GM18505 (cell line): Measurements from ENCODE around the gene FAM180A.

ENCODE experiments used
- ATAC-seq: cut with Tn5 transposase; IDR thresholded peaks from one replicate; pipeline ENCODE4 v1.9.1; 2021; ENCODE audit not compliant: unreplicated experiment
- POLR2A ChIP-seq: IDR thresholded peaks from 4 replicates; pipeline ENCODE4 v1.6.1; 2011; ENCODE audit warnings: borderline replicate concordance; ENCODE audit not compliant: insufficient read depth, insufficient read length; ENCODE audit errors: extremely low read depth

FAM180A gene

DNA sequence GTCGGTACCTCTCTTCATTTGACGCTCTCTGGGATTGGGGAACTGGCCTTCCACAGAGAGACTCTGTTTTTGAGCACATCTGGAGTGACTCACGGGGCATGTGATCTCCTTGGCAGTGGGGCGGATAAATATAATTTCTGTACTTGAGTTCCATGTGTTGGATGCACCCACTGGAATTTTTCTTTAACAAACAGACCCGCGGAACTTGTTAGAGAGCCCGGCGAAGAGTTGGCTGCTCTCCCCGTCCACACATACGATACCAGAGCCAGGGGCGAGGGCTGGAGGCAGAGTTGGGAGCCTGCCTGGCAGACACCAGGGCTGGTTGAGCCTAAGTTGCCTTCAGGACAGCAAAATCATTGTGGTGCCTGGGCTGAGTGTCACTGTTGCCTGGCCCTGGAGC lies at the start of gene FAM180A:
Gene FAM180A, minus strand, starts transcription at position 44 of the 400 bp plus-strand sequence. CDS start 233 bp downstream, outside the sequence.
- no peak for ATAC-seq
- no peak for TF ChIP-seq POLR2A

DNA sequence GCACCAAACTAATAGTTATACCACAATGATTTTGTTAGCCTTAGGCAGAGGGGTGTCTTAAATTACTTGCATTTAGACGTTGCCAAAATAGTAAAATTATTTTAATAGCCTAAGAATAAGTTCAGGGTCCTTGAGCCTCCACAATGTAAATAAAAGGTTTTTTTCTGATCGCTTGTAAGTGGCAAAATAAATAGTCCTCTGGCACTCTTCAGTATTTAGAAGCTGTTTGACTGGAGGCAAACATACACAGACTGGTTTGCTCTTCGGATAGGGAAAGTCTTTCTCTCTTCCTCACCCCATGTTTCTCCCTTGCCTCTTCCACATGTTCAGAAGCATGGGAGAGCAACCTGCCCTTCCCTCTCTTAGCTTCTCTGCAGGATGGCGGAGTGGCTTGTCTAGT lies 49.5 kb upstream of the FAM180A start:
- no peak for TF ChIP-seq POLR2A
- no peak for ATAC-seq

DNA sequence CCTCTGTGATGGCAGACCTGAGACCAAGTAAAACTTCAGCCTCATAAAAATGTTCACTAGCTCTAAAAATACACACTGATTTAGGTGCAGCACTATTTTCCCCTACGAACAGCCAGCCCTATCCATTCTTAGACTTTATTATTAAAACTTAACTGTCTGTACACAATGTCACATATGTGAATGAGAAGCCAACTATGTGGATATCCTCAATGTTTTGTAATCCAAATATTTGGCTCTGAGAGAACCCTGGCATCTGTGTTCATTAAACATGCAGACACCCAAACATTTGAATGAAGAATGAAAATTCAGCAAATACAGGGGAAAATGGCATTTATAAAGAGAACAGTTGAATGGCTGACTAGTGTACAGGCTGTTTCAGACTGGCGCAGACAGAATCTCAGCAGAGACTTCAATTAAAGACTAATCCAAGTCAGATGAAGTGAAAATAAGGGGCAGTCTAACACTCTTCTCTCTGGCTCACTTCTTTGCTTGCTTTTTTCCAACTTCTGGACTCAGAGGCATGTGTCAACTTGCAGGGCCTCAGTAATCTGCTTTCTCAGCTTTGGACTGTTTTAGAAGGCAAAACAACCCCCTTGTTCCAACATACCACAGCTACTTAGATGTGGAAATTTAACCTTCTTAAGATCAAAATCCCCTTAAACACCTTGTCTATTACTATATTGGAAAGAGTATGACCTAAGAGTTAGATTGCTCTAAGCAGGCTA lies 47.4 kb upstream of the FAM180A start:
- TF ChIP-seq POLR2A = no peak
- no peak for ATAC-seq

DNA sequence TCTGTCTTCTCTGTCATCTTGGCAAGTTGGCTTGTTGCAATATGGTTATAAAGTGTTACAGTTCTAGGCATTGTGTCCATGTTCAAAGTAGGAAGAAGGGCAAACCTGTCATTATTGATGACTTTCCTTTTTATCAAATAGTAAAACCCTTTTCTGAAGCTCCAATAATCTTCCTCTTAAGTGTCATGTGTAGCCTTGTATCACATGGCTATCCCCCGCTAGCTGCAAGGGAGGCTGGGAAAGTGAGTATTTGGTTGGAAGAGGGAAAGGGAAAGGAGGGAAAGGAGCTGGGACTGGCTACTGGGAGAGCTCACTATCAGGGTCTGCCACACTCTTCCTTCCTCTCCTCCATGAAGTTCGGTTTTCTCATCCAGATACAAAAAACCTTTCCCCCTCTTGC lies 45.2 kb upstream of the FAM180A start:
- no peak for ATAC-seq
- TF ChIP-seq POLR2A = no peak

DNA sequence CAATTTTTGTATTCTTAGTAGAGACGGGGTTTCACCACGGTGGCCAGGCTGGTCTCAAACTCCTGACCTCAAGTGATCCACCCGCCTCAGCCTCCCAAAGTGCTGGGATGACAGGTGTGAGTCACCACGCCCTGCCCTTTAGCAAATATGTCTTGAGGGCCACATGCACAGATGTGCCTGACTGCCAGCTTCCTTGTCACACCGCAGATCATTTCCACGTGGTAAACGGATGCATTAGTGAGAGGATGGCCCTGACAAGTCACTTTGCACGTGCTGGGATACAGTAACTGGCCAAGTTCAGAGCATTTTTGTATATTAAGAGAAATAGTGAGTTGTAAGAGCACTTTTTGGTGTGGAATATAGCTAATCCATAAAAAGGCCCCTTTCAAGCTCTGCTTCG lies 44.3 kb upstream of the FAM180A start:
- ATAC-seq = no peak
- TF ChIP-seq POLR2A = no peak

DNA sequence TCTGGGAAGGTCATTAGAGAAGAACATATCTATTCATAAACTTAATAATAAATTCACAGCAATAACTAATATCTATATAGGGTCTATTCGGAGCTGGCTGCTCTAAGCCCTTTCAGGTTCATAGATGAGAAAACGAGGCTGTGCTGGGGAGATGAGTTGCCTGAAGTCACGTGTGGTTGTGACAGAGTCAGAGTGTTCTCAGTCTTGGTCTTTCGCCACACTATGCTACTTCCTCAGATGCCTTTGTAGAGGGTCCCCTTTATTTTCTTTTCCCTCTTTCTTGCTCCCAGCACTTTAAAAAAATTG lies 43.7 kb upstream of the FAM180A start:
- no peak for ATAC-seq
- TF ChIP-seq POLR2A = no peak

DNA sequence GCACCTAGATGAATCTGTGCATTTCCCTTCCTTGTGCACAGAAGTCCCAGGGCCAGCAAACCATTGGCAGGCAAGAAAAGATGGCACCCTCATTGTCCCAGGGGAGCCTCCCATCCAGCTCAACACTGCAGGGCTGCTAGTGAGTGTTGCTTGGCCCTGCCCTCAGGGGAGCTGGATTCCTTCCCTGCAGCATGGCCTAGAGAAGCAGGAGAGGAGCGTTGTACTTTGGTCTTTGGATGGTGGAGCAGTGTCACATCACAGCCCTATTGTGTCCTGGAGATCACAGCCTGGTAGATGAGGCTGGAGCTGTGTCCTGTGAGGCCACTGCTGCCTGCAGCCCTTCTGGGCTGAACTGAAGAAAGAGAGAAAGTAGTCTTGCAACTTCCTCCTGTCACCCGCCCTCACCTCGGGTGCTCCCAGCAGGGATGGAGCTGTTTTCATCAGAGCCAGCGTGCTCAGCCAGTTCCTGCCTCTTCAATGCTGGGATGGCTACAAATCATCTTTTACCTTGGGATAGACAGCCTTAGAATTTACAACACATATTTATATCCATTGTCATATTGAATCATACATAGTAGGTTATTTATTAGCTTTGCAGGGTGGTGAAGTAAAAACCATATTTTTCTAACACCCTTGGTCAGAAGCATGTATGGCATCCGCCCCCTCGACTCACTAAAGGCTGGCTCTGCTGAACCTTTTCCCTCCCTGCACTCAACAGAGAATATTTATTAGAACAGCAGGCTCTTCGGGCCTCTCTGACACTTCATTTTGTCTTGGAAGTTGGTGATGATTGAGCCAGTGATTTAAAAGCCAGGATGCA lies 43.1 kb upstream of the FAM180A start:
- no peak for ATAC-seq
- no peak for TF ChIP-seq POLR2A

DNA sequence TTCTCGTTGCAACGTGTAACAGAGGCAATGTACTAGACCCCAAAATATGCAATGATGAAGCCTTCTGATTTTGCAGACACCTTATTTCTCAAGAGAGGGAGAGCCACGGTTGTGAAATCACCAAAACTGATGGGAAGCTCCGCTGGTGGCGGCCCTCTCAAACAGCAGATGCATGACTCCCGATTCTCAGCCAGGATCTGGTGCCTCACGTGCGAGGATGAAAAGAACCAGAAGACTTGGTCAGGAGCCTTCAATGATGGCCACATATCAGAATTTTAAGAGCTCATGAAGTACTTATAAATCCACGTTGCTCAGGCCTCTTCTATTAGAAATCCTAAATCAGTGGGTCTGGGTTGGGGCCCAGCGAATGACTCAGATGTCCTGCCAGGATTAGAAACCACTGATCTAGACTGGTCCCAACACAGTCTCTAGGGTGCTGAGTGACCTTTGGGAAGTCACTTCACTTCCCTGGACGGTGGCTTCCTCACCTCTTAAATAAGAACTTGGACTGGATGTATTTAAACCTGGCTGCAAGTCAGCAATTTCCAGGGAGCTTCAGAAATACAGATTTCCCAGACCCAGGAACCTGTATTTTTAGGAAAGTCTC lies 41.9 kb upstream of the FAM180A start:
- no peak for ATAC-seq
- TF ChIP-seq POLR2A = no peak

DNA sequence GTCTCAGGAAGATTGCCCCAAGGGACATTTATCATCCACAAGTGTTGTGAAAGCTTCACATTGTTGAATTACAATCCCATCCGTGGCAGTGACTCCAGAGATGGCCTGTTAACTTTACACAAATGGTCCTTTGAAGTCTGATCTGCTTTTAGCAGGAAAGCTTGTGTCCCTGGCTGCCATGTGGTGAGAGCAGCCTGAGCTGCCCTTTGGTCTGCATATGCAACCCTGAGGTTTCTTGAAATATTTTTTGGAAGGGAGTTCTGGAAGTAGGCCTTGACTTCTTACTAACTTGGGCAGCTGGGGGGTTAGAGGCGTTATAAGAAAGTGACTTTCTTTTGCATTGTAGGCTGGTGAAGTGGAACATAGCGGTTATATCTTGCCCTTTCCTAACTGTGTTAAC lies 41.3 kb upstream of the FAM180A start:
- TF ChIP-seq POLR2A = no peak
- ATAC-seq = no peak

DNA sequence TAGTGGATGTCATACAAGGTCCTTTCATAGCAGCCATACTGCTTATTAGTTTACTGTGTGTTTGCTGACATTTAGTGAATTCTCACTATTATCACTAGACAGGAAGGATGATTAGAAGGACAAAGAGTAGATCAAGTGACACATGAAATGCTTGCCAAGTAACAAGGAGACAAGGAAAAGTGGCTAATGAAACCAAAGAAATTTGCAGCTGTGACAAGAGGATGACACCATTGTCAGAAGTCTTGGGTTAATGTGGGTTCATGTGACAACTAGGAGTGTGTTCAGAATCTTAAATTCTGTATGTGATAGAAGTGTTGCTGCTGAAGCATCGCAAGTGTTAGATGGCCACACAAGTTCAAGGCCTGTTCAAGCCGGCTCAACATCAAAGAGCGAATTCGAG lies 40.8 kb upstream of the FAM180A start:
- no peak for TF ChIP-seq POLR2A
- no peak for ATAC-seq

DNA sequence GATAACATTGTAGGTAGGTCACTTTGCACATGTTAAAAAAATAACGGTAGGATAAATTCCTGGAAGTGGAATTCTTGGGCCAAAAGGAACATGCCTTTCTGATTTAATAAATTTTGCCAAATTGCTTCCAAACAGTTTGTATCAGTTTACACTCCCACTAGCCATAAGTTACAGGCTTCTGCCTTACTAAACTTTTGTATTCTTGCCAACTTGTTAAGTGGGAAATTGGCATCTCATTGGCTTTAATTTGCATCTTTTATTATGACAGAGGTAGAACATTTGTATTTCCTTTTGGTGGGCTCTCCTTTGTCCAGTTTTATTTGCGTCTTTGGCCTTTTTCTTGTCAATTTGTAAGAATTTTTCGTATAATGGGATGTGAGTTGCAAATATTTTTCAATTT lies 38.3 kb upstream of the FAM180A start:
- no peak for ATAC-seq
- TF ChIP-seq POLR2A = no peak

DNA sequence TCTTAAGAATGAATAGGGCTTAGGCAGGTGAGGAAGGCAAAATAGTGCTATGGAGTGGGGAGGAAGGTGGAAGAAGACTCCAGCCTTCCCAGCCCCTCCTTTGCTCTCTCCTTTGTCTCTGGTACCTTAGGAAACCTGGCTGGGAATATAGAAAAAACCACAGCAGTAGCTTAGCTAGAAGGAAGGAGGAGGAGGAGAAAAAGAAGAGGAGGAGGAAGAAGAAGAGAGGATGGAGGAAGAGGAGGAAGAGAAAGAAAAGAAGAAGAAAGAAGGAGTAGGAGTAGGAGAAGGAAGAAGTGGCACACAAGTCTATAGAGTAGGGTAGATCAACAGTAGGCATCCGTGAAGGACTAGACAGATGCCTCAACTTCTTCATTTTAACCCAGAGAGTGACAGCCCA lies 36.5 kb upstream of the FAM180A start:
- no peak for TF ChIP-seq POLR2A
- ATAC-seq = no peak

DNA sequence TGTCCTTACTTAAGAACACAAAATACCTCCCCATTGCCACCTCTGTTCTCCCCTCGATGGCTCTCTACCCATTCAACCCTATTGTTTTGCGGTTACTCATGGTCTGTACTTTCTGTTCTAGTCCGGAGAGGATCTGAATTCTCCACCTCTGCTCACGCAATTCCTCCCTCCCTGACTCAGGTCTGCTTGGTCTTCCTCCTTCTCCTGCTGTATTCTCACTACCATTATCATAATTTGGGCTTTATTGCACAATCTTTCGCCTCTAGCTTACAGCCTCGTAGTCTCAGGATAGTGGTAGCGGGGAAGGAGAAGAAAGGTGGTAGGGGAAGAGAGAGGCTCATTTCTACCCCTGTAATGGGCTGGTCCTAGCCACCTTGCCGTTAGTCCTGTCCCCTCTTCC lies 35.4 kb upstream of the FAM180A start:
- TF ChIP-seq POLR2A = no peak
- ATAC-seq = no peak

DNA sequence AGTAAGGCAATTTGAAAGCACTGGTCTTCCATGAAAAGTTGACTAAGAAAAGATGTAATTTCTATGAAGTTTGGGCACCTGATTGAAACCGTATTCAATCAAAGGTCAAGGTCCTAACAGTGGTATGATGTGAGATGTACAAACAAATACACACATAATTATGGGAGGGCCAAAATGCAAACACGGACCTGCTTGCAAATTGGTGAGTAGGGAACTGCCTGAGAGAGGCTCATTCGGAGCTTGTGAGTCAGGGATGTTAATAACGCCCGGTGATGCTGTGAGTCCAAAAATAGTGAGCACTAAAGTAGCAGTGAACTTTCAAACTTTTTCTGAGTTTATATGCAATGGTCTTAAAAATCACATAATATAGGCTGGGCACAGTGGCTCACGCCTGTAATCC lies 34.2 kb upstream of the FAM180A start:
- no peak for ATAC-seq
- TF ChIP-seq POLR2A = no peak
